ENCODE data around the gene WNT3A. TPM values are rescaled to one million over a fixed set of nuclear protein-coding genes. Genes with fewer than 3 reads are reported as not detected.

WNT3A gene
- total and polyA plus RNA-seq, 4 donors, result 0.09 to 3.1 (median 1.9) TPM

- no peak for TF ChIP-seq CTCF (IDR thresholded peaks at IDR 0.05; ENCODE audit: control extremely low read depth, extremely low read depth)
- H3K4me1 ChIP-seq (ENCODE audit: control insufficient read depth in 5 of 5, insufficient read depth in 5 of 5, low read length in 5 of 5), result peaks cover 7 to 62% (median 19%) of the 10 kb centered on the region in 5 donors
- no peak overlapping the region for H3K27ac ChIP-seq (ENCODE audit: low read depth in 1 of 2, low read length in 1 of 2)
- no peaks in the 10 kb centered on the region for H3K27me3 ChIP-seq (ENCODE audit: control insufficient read depth in 3 of 3, insufficient read depth in 3 of 3, low read length in 2 of 3)
- no peak for DNase-seq
- H3K9ac ChIP-seq (ENCODE audit: insufficient read depth in 1 of 2, low read length in 2 of 2), result no peak overlapping the region
- peaks cover 0 to 31% (median 15%) of the 10 kb centered on the region in 4 donors for H3K36me3 ChIP-seq (ENCODE audit: control insufficient read depth in 4 of 4, insufficient read depth in 4 of 4, low read length in 4 of 4)
- ATAC-seq (ENCODE audit: insufficient read depth, low FRiP score), result no peak
- no peak overlapping the region for H3K4me3 ChIP-seq
- 61 to 73% methylated on average over 4 of the region's 4 CpGs for WGBS, 2 donors
- H3K9me3 ChIP-seq (ENCODE audit: control insufficient read depth in 4 of 4, insufficient read depth in 3 of 4, low read length in 3 of 4), result peaks cover 0 to 13% (median 4%) of the 10 kb centered on the region in 4 donors
Measured at GRCh38 chr1:228091084-228091483, 84.3 kb downstream of the WNT3A start.

- DNase-seq, result no peak
- peaks cover 2 to 52% (median 19%) of the 10 kb centered on the region in 5 donors for H3K4me1 ChIP-seq (ENCODE audit: control insufficient read depth in 5 of 5, insufficient read depth in 5 of 5, low read length in 5 of 5)
- ATAC-seq (ENCODE audit: insufficient read depth, low FRiP score), result no peak
- H3K9ac ChIP-seq (ENCODE audit: insufficient read depth in 1 of 2, low read length in 2 of 2), result no peak overlapping the region
- TF ChIP-seq CTCF (IDR thresholded peaks at IDR 0.05; ENCODE audit: control extremely low read depth, extremely low read depth), result no peak
- H3K27me3 ChIP-seq (ENCODE audit: control insufficient read depth in 3 of 3, insufficient read depth in 3 of 3, low read length in 2 of 3), result no peaks in the 10 kb centered on the region
- no peak overlapping the region for H3K4me3 ChIP-seq
- WGBS, 2 donors, result 86 to 92% methylated on average over 11 of the region's 11 CpGs
- H3K36me3 ChIP-seq (ENCODE audit: control insufficient read depth in 4 of 4, insufficient read depth in 4 of 4, low read length in 4 of 4), result peaks cover 0 to 36% (median 22%) of the 10 kb centered on the region in 4 donors
- H3K27ac ChIP-seq (ENCODE audit: low read depth in 1 of 2, low read length in 1 of 2), result no peak overlapping the region
- peaks cover 0 to 13% (median 4%) of the 10 kb centered on the region in 4 donors for H3K9me3 ChIP-seq (ENCODE audit: control insufficient read depth in 4 of 4, insufficient read depth in 3 of 4, low read length in 3 of 4)
Measured at GRCh38 chr1:228092342-228093049, 85.7 kb downstream of the WNT3A start.

GRCh38 chr1:228093050-228093906 lies 86.5 kb downstream of the WNT3A start:
- ATAC-seq (ENCODE audit: insufficient read depth, low FRiP score), result no peak
- H3K4me3 ChIP-seq, result no peak overlapping the region
- TF ChIP-seq CTCF (IDR thresholded peaks at IDR 0.05; ENCODE audit: control extremely low read depth, extremely low read depth), result no peak
- WGBS, 2 donors, result 93 to 95% methylated on average over 20 of the region's 20 CpGs
- DNase-seq, result peak in 1 of 3 donors; percentile 15
- peaks cover under 1 to 40% (median 27%) of the 10 kb centered on the region in 4 donors for H3K36me3 ChIP-seq (ENCODE audit: control insufficient read depth in 4 of 4, insufficient read depth in 4 of 4, low read length in 4 of 4)
- no peak overlapping the region for H3K27ac ChIP-seq (ENCODE audit: low read depth in 1 of 2, low read length in 1 of 2)
- peaks cover 0 to 47% (median 13%) of the 10 kb centered on the region in 5 donors for H3K4me1 ChIP-seq (ENCODE audit: control insufficient read depth in 5 of 5, insufficient read depth in 5 of 5, low read length in 5 of 5)
- peaks cover 0 to 13% (median 4%) of the 10 kb centered on the region in 4 donors for H3K9me3 ChIP-seq (ENCODE audit: control insufficient read depth in 4 of 4, insufficient read depth in 3 of 4, low read length in 3 of 4)
- H3K27me3 ChIP-seq (ENCODE audit: control insufficient read depth in 3 of 3, insufficient read depth in 3 of 3, low read length in 2 of 3), result no peaks in the 10 kb centered on the region
- no peak overlapping the region for H3K9ac ChIP-seq (ENCODE audit: insufficient read depth in 1 of 2, low read length in 2 of 2)

Measured in lung (tissue), 12 donors.